Measurements from ENCODE around the gene HES7. TPM values are rescaled to one million over a fixed set of nuclear protein-coding genes. Genes with fewer than 3 reads are reported as not detected.
A peak's percentile ranks its signal among the peaks of the same experiment; 100 is the strongest.

The HES7 gene
- total RNA-seq, 2 experiments from 2014 or later = 4.0 to 4.9 TPM

DNA sequence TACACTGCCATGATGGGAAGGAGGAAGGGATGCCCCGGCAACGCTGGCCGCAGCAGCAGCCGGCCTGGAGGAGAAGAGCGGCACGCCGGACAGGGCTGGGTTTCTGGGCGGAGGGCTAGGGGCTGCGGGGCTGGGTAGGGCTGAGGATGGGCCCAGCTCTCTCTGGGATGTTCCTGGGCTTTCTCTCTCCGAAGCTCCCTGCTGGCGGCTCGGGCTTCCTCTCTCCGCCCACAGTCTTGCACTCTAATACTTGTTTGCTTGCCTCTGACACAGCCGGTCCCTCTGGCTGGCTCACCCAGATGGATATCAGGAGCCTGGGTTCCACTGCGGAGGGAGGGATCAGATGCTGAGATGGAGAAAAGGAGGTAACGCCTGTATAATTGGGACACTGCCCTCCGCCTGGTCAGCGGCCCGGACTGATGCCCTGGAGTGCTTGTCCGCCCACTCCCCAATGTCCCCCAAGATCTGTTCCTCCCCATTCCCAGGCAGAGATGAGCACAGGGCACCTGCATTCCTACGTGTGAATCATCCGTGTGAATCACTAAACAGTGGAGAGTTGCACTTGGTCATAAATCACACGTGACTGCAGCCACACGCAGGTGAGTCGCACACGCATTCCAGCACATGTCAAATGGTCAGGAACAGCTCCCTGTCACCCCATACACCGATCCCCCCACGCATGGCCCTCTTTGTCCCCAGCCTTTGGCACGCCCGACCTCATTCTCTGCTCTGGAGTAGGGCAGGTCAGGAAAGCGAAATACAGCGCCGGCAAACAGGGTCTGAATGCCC lies 5.7 kb downstream of the HES7 start, which contains the start of gene ALOXE3:
Gene ALOXE3, minus strand, starts transcription at position 535 of the 789 bp plus-strand sequence. Its CDS starts 524 bp downstream, at position 11.
- TF ChIP-seq, protein P1, sequence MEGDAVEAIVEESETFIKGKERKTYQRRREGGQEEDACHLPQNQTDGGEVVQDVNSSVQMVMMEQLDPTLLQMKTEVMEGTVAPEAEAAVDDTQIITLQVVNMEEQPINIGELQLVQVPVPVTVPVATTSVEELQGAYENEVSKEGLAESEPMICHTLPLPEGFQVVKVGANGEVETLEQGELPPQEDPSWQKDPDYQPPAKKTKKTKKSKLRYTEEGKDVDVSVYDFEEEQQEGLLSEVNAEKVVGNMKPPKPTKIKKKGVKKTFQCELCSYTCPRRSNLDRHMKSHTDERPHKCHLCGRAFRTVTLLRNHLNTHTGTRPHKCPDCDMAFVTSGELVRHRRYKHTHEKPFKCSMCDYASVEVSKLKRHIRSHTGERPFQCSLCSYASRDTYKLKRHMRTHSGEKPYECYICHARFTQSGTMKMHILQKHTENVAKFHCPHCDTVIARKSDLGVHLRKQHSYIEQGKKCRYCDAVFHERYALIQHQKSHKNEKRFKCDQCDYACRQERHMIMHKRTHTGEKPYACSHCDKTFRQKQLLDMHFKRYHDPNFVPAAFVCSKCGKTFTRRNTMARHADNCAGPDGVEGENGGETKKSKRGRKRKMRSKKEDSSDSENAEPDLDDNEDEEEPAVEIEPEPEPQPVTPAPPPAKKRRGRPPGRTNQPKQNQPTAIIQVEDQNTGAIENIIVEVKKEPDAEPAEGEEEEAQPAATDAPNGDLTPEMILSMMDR (IDR thresholded peaks at IDR 0.05) = no peak
- intact Hi-C loops (cut with micrococcal nuclease) = loop anchor here (2.0 to 5.0 kb wide), 2 partner anchors 41 to 105 kb away; no protein-coding TSS in a partner anchor
- Mint-ChIP-seq H3K4me1 (ENCODE audit: low read depth) (peaks cover 28% of the 10 kb centered on the region), H3K36me3 (ENCODE audit: low read depth) (peaks cover 8% of the 10 kb centered on the region), H3K27me3 (peaks cover 41% of the 10 kb centered on the region), H3K27ac (peak within 1 kb of the TSS; percentile 77), H3K9me3 (no peaks in the 10 kb centered on the region), H3K4me3 (peak within 1 kb of the TSS; percentile 97)
- ChIA-PET POLR2A (interaction anchor here (1.3 to 7.1 kb wide), 14 partner anchors 8 to 433 kb away, joined by 3 to 102 read pairs (median 15); partner anchors contain the start of genes CTC1, PFAS, TP53 and WRAP53), CTCF (interaction anchor here (0.8 to 7.0 kb wide), 25 partner anchors 8 to 185 kb away, joined by 3 to 98 read pairs (median 11); partner anchors contain the start of genes BORCS6, CTC1, PER1 and PFAS)
- DNase-seq (peak; percentile 47), ATAC-seq (no peak)

DNA sequence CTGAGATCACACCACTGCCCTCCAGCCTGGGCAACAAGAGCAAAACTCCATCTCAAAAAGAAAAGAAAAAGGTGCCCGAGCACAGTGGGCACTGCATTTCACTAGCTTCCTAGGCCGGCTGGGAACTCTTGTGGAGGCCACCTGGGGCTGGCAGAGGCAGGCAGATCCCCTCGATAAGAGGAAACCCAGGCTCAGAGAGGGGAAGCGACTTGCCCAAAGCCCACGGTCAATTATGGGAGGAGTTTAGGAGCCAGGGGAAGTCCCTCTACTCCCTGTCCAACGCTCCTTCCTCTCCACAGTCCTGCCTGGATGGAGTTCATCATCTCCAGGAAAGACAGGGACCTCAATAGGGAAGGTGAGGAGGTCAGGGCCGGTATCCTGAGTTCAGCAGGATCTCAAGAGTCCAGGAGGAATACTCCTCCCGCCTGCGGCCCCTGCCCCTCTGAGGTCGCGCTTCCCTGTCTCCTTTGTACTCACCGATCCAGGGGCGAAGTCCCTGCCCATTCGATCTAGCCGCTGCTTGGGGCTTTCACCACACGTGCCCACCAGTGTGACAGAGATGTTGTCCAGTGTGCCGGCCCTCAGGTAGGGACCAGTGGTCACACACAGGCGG lies 6.4 kb downstream of the HES7 start:
- Mint-ChIP-seq H3K27me3 (peaks cover 40% of the 10 kb centered on the region), H3K4me3 (peak overlapping the region; percentile 97), H3K36me3 (ENCODE audit: low read depth) (peaks cover 8% of the 10 kb centered on the region), H3K4me1 (ENCODE audit: low read depth) (peaks cover 24% of the 10 kb centered on the region), H3K27ac (no peak overlapping the region), H3K9me3 (no peaks in the 10 kb centered on the region)
- ChIA-PET POLR2A (interaction anchor here (0.9 to 2.0 kb wide), 2 partner anchors 56 to 71 kb away, joined by 4 to 10 read pairs; no protein-coding TSS in a partner anchor), CTCF (interaction anchor here (0.8 to 7.0 kb wide), 8 partner anchors 9 to 58 kb away, joined by 3 to 98 read pairs (median 58); no protein-coding TSS in a partner anchor)
- DNase-seq = no peak
- intact Hi-C loops (cut with micrococcal nuclease) = loop anchor here (5.0 kb wide), 1 partner anchor 40 kb away; no protein-coding TSS in a partner anchor
- ATAC-seq = no peak
- TF ChIP-seq, protein P1 (IDR thresholded peaks at IDR 0.05) = no peak

GRCh38 chr17:8116776-8117175 lies 7.1 kb downstream of the HES7 start:
- DNase-seq (no peak), ATAC-seq (no peak)
- no peak overlapping the region for H3K4me3 Mint-ChIP-seq
- ChIA-PET POLR2A (interaction anchor here (0.8 to 2.0 kb wide), 3 partner anchors 22 to 72 kb away, joined by 3 to 10 read pairs (median 4); no protein-coding TSS in a partner anchor), CTCF (interaction anchor here (0.8 to 7.0 kb wide), 9 partner anchors 8 to 184 kb away, joined by 3 to 98 read pairs (median 43); no protein-coding TSS in a partner anchor)
- H3K36me3 Mint-ChIP-seq (ENCODE audit: low read depth) = peaks cover 8% of the 10 kb centered on the region
- peaks cover 37% of the 10 kb centered on the region for H3K27me3 Mint-ChIP-seq
- H3K27ac Mint-ChIP-seq = no peak overlapping the region
- peaks cover 22% of the 10 kb centered on the region for H3K4me1 Mint-ChIP-seq (ENCODE audit: low read depth)
- no peaks in the 10 kb centered on the region for H3K9me3 Mint-ChIP-seq
- intact Hi-C loops (cut with micrococcal nuclease) = loop anchor here (5.0 kb wide), 1 partner anchor 39 kb away; no protein-coding TSS in a partner anchor
- TF ChIP-seq, protein P1 (IDR thresholded peaks at IDR 0.05) = no peak

DNA sequence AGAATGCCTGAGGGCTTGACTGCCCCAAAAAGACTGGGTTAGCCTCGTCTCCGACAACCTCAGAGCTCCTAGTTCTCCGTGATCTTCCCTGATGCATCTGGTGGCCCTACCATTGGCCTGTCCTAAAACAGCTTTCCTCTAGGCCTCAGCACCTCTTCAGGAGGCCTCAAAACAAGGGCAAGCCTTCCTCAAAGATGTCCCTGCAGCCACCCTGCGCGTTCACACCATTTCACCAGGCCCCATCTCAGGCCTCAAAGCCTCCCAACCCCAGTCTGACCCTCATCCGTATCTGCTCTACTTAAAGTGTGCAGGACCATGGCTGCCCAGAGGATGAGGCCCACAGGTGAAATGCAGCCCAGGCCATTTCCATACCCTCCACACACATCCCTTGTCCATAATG lies 13.0 kb downstream of the HES7 start:
- H3K9me3 Mint-ChIP-seq = no peaks in the 10 kb centered on the region
- H3K27me3 Mint-ChIP-seq = peaks cover 24% of the 10 kb centered on the region
- ChIA-PET POLR2A (interaction anchor here (0.9 to 3.5 kb wide), 6 partner anchors 9 to 76 kb away, joined by 3 to 18 read pairs (median 3); partner anchors contain the start of genes ALOX12B and ALOXE3), CTCF (interaction anchor here (0.6 to 9.8 kb wide), 35 partner anchors 9 to 206 kb away, joined by 3 to 162 read pairs (median 5); partner anchors contain the start of genes ALOX12B and ALOXE3)
- DNase-seq = no peak
- no peak for ATAC-seq
- TF ChIP-seq, protein P1 (IDR thresholded peaks at IDR 0.05) = no peak
- H3K4me1 Mint-ChIP-seq (ENCODE audit: low read depth) = no peaks in the 10 kb centered on the region
- H3K36me3 Mint-ChIP-seq (ENCODE audit: low read depth) = no peaks in the 10 kb centered on the region
- H3K27ac Mint-ChIP-seq = no peak overlapping the region
- intact Hi-C loops (cut with micrococcal nuclease) = loop anchor here (5.0 kb wide), 1 partner anchor 54 kb away; no protein-coding TSS in a partner anchor
- H3K4me3 Mint-ChIP-seq = no peak overlapping the region

Measured in activated CD8-positive, alpha-beta T cell treated with anti-CD3 and anti-CD28 coated beads for 36 hours (primary cell).